Mucosa of descending colon (tissue), 3 donors: ENCODE measurements around the gene CLDN7. TPM values are rescaled to one million over a fixed set of nuclear protein-coding genes. Genes with fewer than 3 reads are reported as not detected.

Experiments used
- ATAC-seq: fragments of 200-7000 bp; cut with Tn5 transposase; one replicate; pipeline ENCODE4 v1.9.1; 2020; ENCODE audit warnings: mild to moderate bottlenecking, moderate library complexity
- DNase-seq, 3 donors: peaks; one replicate each; pipeline ENCODE4 v3.0.0-alpha.2; 2020
- H3K36me3 ChIP-seq: fragments of 200-600 bp; one replicate; pipeline ENCODE4 v1.8.0; 2021; ENCODE audit warnings: low read depth, mild to moderate bottlenecking
- H3K4me1 ChIP-seq: fragments of 200-600 bp; one replicate; pipeline ENCODE4 v1.8.0; 2021; ENCODE audit warnings: low read depth, mild to moderate bottlenecking
- H3K4me3 ChIP-seq: fragments of 200-600 bp; one replicate; pipeline ENCODE4 v1.8.0; 2021; ENCODE audit warnings: mild to moderate bottlenecking
- H3K9me3 ChIP-seq: fragments of 200-600 bp; one replicate; pipeline ENCODE4 v1.8.0; 2021; ENCODE audit warnings: mild to moderate bottlenecking
- intact Hi-C, 2 donors: fragments of 100-400 bp; cut with DNase I in 1 of 2; cut with micrococcal nuclease in 1 of 2; formaldehyde crosslinking; loops; one replicate each; pipeline versions ENCODE4 v1.11.0 to v1.11.1; 2022; cut with DNase I, micrococcal nuclease
- microRNA-seq: library from miRNA; unstranded; fragments of <30 nt; microRNA quantifications from one replicate; pipeline ENCODE4, GENCODE V29; 2019
- total RNA-seq, 3 donors: library from RNA; stranded (reverse); fragmentation: NEBNext Ultra II Directional in 2 of 3; extraction: Animal tissue kit (Norgen Biotek cat#: 25700) in 2 of 3; gene quantifications; one replicate each; pipeline versions ENCODE4 v1.2.1 to v1.2.4, GENCODE V29; 2021 to 2023
- TF ChIP-seq, protein P1 (sequence below): fragments of 200-600 bp; IDR thresholded peaks from one replicate; pipeline ENCODE4 v1.8.0; 2022; ENCODE audit warnings: antibody characterized with exemption, mild to moderate bottlenecking
- donor health status: DM: no; HTN: no; CAD: no; lungs with moderate emphysema.
- donor health status: DM: no; HTN: no; CAD: no.
- donor health status: DM: no; HTN: yes; CAD: no.

CLDN7 gene
- total RNA-seq, 3 donors from 2014 or later, result 586 to 1,244 (median 934) TPM

DNA sequence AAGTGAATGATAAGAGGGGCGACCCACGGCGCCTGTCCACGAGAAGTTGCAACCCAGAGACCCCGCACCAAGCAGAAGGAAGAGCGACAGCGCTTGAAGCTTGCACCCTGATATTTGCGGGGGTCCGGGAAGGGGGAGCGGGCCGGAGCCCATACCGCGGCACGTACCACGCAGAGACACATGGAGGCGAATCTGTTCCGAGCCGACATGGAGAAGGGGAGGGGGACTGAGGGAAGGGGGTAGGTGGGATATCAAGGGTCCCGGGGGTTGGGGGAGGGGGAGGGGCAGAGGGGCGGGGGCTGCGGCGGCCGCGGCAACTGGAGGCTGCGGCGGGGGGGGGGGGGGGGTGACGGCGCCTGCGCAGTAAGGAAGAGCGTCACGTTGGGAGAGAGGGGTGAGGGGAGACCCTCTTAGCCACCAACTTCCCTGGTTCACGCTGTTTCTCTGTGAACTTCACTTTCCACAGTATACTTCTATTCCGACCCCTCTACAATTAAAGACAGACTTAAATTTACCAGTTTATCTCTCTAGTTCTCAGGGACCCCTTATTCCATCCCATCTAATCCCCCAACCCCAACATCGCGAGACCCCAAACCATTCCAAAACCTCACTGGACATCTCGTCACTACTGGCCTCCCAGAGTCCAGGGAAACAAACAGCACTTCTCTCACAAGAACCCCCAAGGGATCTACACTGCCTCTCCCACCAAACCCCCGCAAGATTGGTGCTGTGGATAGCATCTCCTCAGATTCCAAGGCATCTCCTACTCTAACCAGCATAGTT, 50.6 kb downstream of the CLDN7 start:
- H3K4me1 ChIP-seq, result peaks cover 17% of the 10 kb centered on the region
- DNase-seq (peak in 2 of 3 donors; percentile 25 to 44), ATAC-seq (no peak)
- intact Hi-C loops, result no loop called here
- no peaks in the 10 kb centered on the region for H3K36me3 ChIP-seq
- H3K4me3 ChIP-seq, result no peak overlapping the region
- TF ChIP-seq, protein P1, sequence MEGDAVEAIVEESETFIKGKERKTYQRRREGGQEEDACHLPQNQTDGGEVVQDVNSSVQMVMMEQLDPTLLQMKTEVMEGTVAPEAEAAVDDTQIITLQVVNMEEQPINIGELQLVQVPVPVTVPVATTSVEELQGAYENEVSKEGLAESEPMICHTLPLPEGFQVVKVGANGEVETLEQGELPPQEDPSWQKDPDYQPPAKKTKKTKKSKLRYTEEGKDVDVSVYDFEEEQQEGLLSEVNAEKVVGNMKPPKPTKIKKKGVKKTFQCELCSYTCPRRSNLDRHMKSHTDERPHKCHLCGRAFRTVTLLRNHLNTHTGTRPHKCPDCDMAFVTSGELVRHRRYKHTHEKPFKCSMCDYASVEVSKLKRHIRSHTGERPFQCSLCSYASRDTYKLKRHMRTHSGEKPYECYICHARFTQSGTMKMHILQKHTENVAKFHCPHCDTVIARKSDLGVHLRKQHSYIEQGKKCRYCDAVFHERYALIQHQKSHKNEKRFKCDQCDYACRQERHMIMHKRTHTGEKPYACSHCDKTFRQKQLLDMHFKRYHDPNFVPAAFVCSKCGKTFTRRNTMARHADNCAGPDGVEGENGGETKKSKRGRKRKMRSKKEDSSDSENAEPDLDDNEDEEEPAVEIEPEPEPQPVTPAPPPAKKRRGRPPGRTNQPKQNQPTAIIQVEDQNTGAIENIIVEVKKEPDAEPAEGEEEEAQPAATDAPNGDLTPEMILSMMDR, result no peak
- H3K9me3 ChIP-seq, result no peaks in the 10 kb centered on the region

Small RNA genes lying within 50 kb of the gene (microRNA-seq; reads per million reads assigned to microRNA genes)
- gene MIR324, result 884 reads per million, percentile 82 among the genes with 10 or more reads in this experiment

Other genes starting within 250 kb of the CLDN7 start
- gene RNASEK, start 249.9 kb downstream of the CLDN7 start, total RNA-seq, result 100 to 1,000 TPM; 169 to 201 (median 185) TPM
- gene BCL6B, start 239.4 kb downstream of the CLDN7 start, total RNA-seq, result 1 to 10 TPM; 2.5 to 9.2 (median 2.8) TPM
- 1 to 10 TPM; 3.8 to 7.3 (median 6.6) TPM for gene SLC16A13, start 226.5 kb downstream of the CLDN7 start, total RNA-seq
- 1 to 10 TPM in 2 of 3 donors, under 1 TPM in 1; 0.55 to 1.7 (median 1.3) TPM for gene SLC16A11, start 218.4 kb downstream of the CLDN7 start, total RNA-seq
- gene CLEC10A, start 182.2 kb downstream of the CLDN7 start, total RNA-seq, result 10 to 100 TPM in 1 of 3 donors, 1 to 10 TPM in 2; 3.1 to 15.1 (median 8.9) TPM
- under 1 TPM in 1 of 3 donors, not detected in 2; 0.96 TPM for gene ASGR2, start 147.7 kb downstream of the CLDN7 start, total RNA-seq
- 1 to 10 TPM in 2 of 3 donors, under 1 TPM in 1; 0.35 to 1.6 (median 1.2) TPM for gene ASGR1, start 83.1 kb downstream of the CLDN7 start, total RNA-seq
- gene DLG4, start 42.6 kb downstream of the CLDN7 start, total RNA-seq, result 10 to 100 TPM in 1 of 3 donors, 1 to 10 TPM in 2; 4.1 to 34.5 (median 6.6) TPM
- gene ACADVL, start 42.5 kb downstream of the CLDN7 start, total RNA-seq, result 1,000 to 10,000 TPM in 1 of 3 donors, 100 to 1,000 TPM in 2; 729 to 1,007 (median 804) TPM
- gene DVL2, start 28.0 kb downstream of the CLDN7 start, total RNA-seq, result 10 to 100 TPM; 33.4 to 52.0 (median 36.0) TPM
- gene PHF23, start 23.0 kb downstream of the CLDN7 start, total RNA-seq, result 10 to 100 TPM; 36.0 to 49.8 (median 36.8) TPM
- gene GABARAP, start 20.0 kb downstream of the CLDN7 start, total RNA-seq, result 100 to 1,000 TPM; 424 to 499 (median 484) TPM
- 100 to 1,000 TPM; 117 to 123 (median 117) TPM for gene CTDNEP1, start 10.7 kb downstream of the CLDN7 start, total RNA-seq
- 10 to 100 TPM; 34.9 to 45.6 (median 42.2) TPM for gene ELP5, start 10.3 kb downstream of the CLDN7 start, total RNA-seq
- 10 to 100 TPM in 1 of 3 donors, 1 to 10 TPM in 2; 5.3 to 78.2 (median 6.1) TPM for gene SLC2A4, start 19.2 kb upstream of the CLDN7 start, total RNA-seq
- gene YBX2, start 32.2 kb upstream of the CLDN7 start, total RNA-seq, result 10 to 100 TPM; 17.9 to 71.4 (median 37.8) TPM
- 100 to 1,000 TPM; 281 to 492 (median 313) TPM for gene EIF5A, start 45.1 kb upstream of the CLDN7 start, total RNA-seq
- gene GPS2, start 52.9 kb upstream of the CLDN7 start, total RNA-seq, result 10 to 100 TPM; 68.1 to 89.8 (median 83.2) TPM
- gene NEURL4, start 66.9 kb upstream of the CLDN7 start, total RNA-seq, result 10 to 100 TPM; 39.0 to 59.1 (median 44.9) TPM
- 10 to 100 TPM in 2 of 3 donors, 1 to 10 TPM in 1; 9.2 to 16.5 (median 11.2) TPM for gene ACAP1, start 74.1 kb upstream of the CLDN7 start, total RNA-seq
- 10 to 100 TPM in 1 of 3 donors, 1 to 10 TPM in 2; 8.2 to 10.3 (median 8.5) TPM for gene KCTD11, start 89.7 kb upstream of the CLDN7 start, total RNA-seq
- gene TMEM95, start 92.7 kb upstream of the CLDN7 start, total RNA-seq, result under 1 TPM in 1 of 3 donors, not detected in 2; 0.26 TPM
- gene TNK1, start 118.6 kb upstream of the CLDN7 start, total RNA-seq, result 10 to 100 TPM; 16.4 to 29.5 (median 20.7) TPM
- gene PLSCR3, start 132.0 kb upstream of the CLDN7 start, total RNA-seq, result 10 to 100 TPM in 2 of 3 donors, 1 to 10 TPM in 1; 5.5 to 21.6 (median 16.4) TPM
- gene TMEM256, start 141.6 kb upstream of the CLDN7 start, total RNA-seq, result 10 to 100 TPM; 51.9 to 85.1 (median 64.9) TPM
- 10 to 100 TPM in 1 of 3 donors, 1 to 10 TPM in 2; 2.9 to 38.0 (median 6.7) TPM for gene NLGN2, start 145.4 kb upstream of the CLDN7 start, total RNA-seq
- not detected for gene SPEM1, start 157.8 kb upstream of the CLDN7 start, total RNA-seq
- gene SPEM2, start 163.1 kb upstream of the CLDN7 start, total RNA-seq, result not detected
- not detected for gene SPEM3, start 166.4 kb upstream of the CLDN7 start, total RNA-seq
- 10 to 100 TPM in 2 of 3 donors, 1 to 10 TPM in 1; 8.8 to 22.5 (median 16.4) TPM for gene TMEM102, start 173.0 kb upstream of the CLDN7 start, total RNA-seq
- gene FGF11, start 177.0 kb upstream of the CLDN7 start, total RNA-seq, result 1 to 10 TPM; 1.4 to 3.0 (median 2.2) TPM
- gene CHRNB1, start 182.6 kb upstream of the CLDN7 start, total RNA-seq, result 1 to 10 TPM; 6.0 to 8.3 (median 7.7) TPM
- 10 to 100 TPM; 16.6 to 93.9 (median 18.5) TPM for gene ZBTB4, start 217.2 kb upstream of the CLDN7 start, total RNA-seq
- gene SLC35G6, start 219.0 kb upstream of the CLDN7 start, total RNA-seq, result not detected
- gene POLR2A, start 221.9 kb upstream of the CLDN7 start, total RNA-seq, result 100 to 1,000 TPM; 101 to 124 (median 118) TPM